Fibroblast of lung (primary cell): Measurements from ENCODE around the gene CTRB2.

ENCODE experiments used
- EZH2 ChIP-seq: IDR thresholded peaks from 2 replicates; pipeline ENCODE4 v1.5.1; 2012; ENCODE audit warnings: low read length, control low read depth, mild to moderate bottlenecking; ENCODE audit errors: missing control alignments
- TF ChIP-seq, protein P1 (sequence below), 2 donors: IDR thresholded peaks in 1 of 2; conservative IDR thresholded peaks in 1 of 2; 1 replicate in 1 of 2; 2 replicates in 1 of 2; pipeline ENCODE4 v1.5.1; 2011 to 2012; ENCODE audit warnings: low read length in 2 of 2, control low read depth in 1 of 2, inconsistent platforms in 1 of 2, low read depth in 1 of 2, mild to moderate bottlenecking in 1 of 2

DNA sequence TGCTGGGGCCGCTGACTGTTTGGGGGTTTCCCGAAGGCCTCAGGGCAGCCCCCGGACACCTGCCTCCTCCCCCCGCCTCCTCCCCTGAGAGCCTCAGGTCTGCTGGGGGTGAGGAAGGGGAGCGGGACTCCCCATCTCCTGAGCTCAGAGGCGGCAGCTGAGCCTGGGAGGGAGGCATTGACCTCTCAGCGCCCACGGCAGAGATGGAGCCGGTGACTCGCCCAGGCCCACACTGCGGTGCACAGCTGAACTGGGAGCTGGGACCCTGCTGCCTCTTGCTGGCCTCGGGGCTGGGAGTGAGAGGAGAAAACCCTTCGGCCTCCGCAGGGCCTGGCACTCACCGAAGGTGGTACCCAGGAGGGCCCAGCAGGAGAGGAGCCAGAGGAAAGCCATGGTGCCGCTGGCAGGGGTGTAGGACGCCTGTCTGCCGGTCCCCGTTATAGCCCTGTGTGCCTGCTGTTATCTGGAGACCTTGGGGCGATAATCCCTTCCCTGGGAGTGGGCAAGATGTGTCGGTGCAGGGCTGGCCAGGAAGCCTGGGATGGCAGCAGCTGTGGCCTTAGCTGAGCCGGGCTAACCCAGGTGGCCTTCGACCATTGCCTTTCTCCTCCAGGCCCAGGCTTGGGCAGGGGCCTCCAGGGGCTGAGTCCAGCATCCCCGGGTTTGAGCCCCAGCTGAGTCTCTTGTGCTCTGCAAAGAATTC is at the start of gene CTRB2:
- TF ChIP-seq, protein P1, sequence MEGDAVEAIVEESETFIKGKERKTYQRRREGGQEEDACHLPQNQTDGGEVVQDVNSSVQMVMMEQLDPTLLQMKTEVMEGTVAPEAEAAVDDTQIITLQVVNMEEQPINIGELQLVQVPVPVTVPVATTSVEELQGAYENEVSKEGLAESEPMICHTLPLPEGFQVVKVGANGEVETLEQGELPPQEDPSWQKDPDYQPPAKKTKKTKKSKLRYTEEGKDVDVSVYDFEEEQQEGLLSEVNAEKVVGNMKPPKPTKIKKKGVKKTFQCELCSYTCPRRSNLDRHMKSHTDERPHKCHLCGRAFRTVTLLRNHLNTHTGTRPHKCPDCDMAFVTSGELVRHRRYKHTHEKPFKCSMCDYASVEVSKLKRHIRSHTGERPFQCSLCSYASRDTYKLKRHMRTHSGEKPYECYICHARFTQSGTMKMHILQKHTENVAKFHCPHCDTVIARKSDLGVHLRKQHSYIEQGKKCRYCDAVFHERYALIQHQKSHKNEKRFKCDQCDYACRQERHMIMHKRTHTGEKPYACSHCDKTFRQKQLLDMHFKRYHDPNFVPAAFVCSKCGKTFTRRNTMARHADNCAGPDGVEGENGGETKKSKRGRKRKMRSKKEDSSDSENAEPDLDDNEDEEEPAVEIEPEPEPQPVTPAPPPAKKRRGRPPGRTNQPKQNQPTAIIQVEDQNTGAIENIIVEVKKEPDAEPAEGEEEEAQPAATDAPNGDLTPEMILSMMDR (conservative IDR thresholded peaks at IDR 0.05 in 1 of 2, IDR thresholded peaks at IDR 0.05 in 1 of 2; ENCODE audit: low read depth in 1 of 2, low read length in 2 of 2), result no peak
- no peak for TF ChIP-seq EZH2
